Sigmoid colon (tissue), 4 donors: ENCODE results near the gene NAA38.

Experiments
- CTCF ChIP-seq, 4 experiments: fragments of 450-650 bp in 3 of 4; fragments of 200-600 bp in 1 of 4; IDR thresholded peaks; one replicate each; pipeline ENCODE4 v1.5.1; 2016 to 2019; ENCODE audit warnings: antibody characterized with exemption in 4 of 4, mild to moderate bottlenecking in 3 of 4, moderate library complexity in 2 of 4
- POLR2AphosphoS5 ChIP-seq, 4 donors: sonication (generic); formaldehyde crosslinking; IDR thresholded peaks; one replicate each; pipeline ENCODE4 v1.6.1; 2017; ENCODE audit warnings: antibody characterized with exemption in 4 of 4

GRCh38 chr17:7897090-7897489 lies 39.7 kb upstream of the NAA38 start:
- TF ChIP-seq CTCF (IDR thresholded peaks at IDR 0.05) = no peak
- no peak for TF ChIP-seq POLR2AphosphoS5 (IDR thresholded peaks at IDR 0.05)
